Muscle layer of duodenum (tissue), 2 donors: ENCODE data around the gene TARBP2.
"Not testable (repeated sequence)": the region's sequence is repeated elsewhere in the genome, so short reads cannot be mapped to it uniquely, and the experiment has no call there.

ENCODE experiments used
- H3K27ac ChIP-seq: one replicate; pipeline ENCODE4 v1.7.0; 2013; ENCODE audit warnings: mild to moderate bottlenecking, low read length
- H3K27me3 ChIP-seq: one replicate; pipeline ENCODE4 v1.7.0; 2013; ENCODE audit warnings: low read depth, mild to moderate bottlenecking, control low read depth, low read length
- H3K36me3 ChIP-seq, 2 donors: one replicate each; pipeline ENCODE4 v1.7.0; 2013; ENCODE audit warnings: low read length in 2 of 2, control low read depth in 1 of 2, mild to moderate bottlenecking in 1 of 2; ENCODE audit not compliant: insufficient read depth in 2 of 2, control insufficient read depth in 1 of 2
- H3K4me1 ChIP-seq, 2 donors: one replicate each; pipeline ENCODE4 v1.7.0; 2013; ENCODE audit warnings: low read length in 2 of 2, mild to moderate bottlenecking in 2 of 2, control low read depth in 1 of 2, moderate library complexity in 1 of 2; ENCODE audit not compliant: insufficient read depth in 2 of 2, control insufficient read depth in 1 of 2
- H3K4me3 ChIP-seq, 2 donors: one replicate each; pipeline ENCODE4 v1.7.0; 2013; ENCODE audit warnings: low read length in 2 of 2, low read depth in 1 of 2, mild to moderate bottlenecking in 1 of 2
- H3K9me3 ChIP-seq, 2 donors: one replicate each; pipeline ENCODE4 v1.7.0; 2013; ENCODE audit warnings: low read length in 2 of 2, control low read depth in 1 of 2, mild to moderate bottlenecking in 1 of 2; ENCODE audit not compliant: control insufficient read depth in 1 of 2
- donor health status: healthy.

Gene TARBP2

DNA sequence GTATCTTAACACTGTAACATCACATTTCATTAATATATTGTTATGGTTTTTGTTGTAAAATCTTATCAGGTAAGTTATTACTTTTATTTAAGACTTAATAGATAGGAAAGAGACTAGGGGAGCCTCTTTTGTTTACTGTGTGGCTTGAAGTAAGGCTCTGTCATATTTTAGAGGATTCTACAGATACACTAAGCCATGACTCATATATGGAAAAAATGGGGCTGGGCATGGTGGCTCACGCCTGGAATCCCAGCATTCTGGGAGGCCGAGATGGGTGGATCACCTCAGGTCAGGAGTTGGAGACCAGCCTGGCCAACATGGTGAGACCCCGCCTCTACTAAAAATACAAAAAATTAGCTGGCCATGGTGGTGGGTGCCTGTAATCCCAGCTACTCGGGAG, 29.8 kb downstream of the TARBP2 start:
- Histone ChIP-seq H3K4me3 (no peak overlapping the region), H3K27me3 (no peaks in the 10 kb centered on the region), H3K27ac (no peak overlapping the region), H3K36me3 (peaks cover 47 to 71% of the 10 kb centered on the region in 2 donors), H3K4me1 (no peaks in the 10 kb centered on the region), H3K9me3 (no peaks in the 10 kb centered on the region)

DNA sequence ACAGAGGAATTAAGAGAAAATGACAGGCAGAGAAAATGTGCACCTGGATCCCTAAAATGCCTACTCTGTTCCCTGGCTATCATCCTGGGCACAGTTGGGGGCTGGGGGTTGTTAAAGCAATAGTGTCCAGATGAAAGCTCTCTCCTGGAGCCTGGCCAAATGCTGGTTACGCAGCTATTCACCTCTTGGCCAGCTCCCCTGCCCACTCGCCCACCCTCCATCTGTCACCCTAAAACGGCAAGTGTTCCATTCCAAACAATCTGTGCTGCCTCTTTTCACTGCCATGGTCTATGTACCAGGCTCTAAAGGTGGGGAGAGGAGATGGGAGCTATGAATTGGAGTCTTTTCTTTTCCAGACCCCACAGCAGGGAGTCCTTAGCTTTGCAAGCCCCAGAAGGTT, 30.9 kb downstream of the TARBP2 start:
- no peaks in the 10 kb centered on the region for H3K27me3 ChIP-seq
- H3K36me3 ChIP-seq, result peaks cover 51 to 76% of the 10 kb centered on the region in 2 donors
- H3K27ac ChIP-seq, result no peak overlapping the region
- no peak overlapping the region for H3K4me3 ChIP-seq
- no peaks in the 10 kb centered on the region for H3K4me1 ChIP-seq
- no peaks in the 10 kb centered on the region for H3K9me3 ChIP-seq

DNA sequence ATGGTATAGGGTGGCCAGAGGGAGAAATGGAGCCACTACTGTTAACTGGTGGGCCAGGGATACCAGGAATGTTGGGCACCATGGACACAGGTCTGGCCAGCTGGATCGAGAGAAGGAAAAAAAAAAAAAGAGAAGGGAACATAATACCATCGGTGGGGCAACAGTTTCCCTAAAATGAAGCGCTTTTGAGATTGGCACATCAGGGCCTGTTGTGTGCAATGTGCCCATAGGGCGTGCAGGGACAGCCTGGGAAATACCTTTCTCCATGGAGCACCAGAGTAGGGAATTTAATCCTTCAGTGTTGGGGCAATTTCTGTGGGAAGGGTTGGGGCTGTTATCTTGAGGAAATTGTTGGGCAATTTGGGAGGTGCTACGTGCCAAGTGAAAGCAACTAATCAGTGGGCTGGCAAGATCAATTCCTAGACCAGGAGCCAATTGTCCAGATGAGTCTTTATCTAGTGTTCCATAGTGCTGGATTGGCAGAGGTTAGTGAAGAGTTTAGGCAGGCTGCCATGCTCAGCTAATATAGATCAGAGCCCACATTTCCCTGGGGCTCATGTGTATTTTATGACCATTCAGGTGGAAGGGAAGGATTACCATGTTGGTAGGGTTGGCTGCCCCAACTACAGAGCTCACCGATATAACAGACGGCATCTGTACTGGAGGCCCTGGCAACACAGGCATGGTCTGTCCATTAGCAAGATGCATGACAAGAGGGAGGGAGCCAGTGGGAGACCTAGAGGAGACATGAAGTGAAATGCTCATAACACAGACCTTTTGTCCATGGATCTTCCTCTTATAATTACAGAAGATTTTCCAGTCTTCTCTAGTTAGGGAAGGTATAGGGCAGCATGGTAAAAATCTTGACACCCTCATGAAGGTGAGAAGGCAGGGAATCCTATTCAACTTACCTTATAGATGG, 31.7 kb downstream of the TARBP2 start:
- Histone ChIP-seq H3K27me3 (no peaks in the 10 kb centered on the region), H3K36me3 (peaks cover 56 to 82% of the 10 kb centered on the region in 2 donors), H3K9me3 (no peaks in the 10 kb centered on the region), H3K4me3 (no peak overlapping the region), H3K4me1 (no peaks in the 10 kb centered on the region), H3K27ac (no peak overlapping the region)

DNA sequence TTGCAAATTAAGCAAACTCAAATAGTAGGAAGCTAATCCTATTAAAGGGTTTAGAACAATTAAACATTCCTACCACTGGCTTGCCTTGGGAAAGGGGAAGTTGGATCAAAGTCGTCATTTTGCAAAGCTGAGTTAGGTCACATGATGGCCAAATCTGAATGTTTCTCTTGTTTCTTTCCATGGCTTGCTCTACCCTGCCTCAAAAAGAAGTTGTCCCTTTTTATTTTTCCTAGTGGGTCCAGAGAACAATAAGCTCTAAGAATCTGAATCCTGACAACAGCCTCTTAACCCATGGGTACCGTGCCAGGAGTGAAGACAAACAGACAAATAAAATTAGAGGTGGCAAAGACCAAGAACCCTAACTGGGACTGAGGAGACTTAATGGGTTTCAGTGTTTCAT, 32.4 kb downstream of the TARBP2 start:
- Histone ChIP-seq H3K4me3 (no peak overlapping the region), H3K27ac (no peak overlapping the region), H3K9me3 (no peaks in the 10 kb centered on the region), H3K27me3 (no peaks in the 10 kb centered on the region), H3K36me3 (peaks cover 56 to 81% of the 10 kb centered on the region in 2 donors), H3K4me1 (peaks cover 0 to 3% of the 10 kb centered on the region in 2 donors)

DNA sequence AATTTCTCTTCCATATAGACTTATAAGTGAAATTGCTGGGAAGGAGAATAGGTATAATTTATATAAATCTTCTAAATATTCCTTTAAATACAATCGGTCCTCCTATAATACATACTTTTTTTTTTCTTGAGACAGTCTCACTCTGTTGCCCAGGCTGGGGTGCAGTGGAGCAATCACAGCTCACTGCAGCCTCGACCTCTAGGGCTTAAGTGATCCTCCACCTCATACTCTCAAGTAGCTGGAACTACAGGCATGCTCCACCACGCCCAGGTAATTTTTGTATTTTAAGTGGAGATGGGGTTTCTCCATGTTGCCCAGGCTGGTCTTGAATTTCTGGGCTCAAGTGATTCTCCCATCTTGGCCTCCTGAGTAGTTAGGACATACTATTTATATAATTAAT, 35.9 kb downstream of the TARBP2 start:
- Histone ChIP-seq H3K36me3 (peaks cover 53 to 84% of the 10 kb centered on the region in 2 donors), H3K27ac (no peak overlapping the region), H3K4me1 (peaks cover 0 to 11% of the 10 kb centered on the region in 2 donors), H3K4me3 (no peak overlapping the region), H3K9me3 (no peaks in the 10 kb centered on the region), H3K27me3 (no peaks in the 10 kb centered on the region)

DNA sequence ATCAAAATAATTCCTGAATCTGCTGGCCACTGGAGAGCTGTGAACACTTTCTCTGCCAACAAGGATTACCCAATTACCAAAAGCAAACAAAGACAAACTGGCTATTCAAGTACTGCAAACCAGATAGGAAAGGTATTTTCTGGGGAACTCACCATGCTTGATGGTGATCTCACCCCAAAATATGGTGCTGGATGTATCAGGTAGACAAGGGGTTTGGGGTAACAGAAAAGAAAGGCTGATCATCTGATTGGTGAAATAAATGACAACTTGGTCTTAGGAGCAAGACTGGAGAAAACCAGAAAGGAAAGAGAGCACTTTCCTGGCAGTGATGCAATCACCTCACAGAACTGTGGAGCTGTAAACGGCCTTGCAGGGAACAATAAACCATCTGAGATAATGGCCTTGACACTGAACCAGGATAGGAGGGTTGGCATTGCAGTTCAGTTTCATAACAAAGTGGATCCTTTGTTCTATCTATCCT, 37.2 kb downstream of the TARBP2 start:
- H3K4me3 ChIP-seq, result no peak overlapping the region
- peak overlapping the region; percentile 53 for H3K27ac ChIP-seq
- peaks cover 1 to 11% of the 10 kb centered on the region in 2 donors for H3K4me1 ChIP-seq
- H3K9me3 ChIP-seq, result no peaks in the 10 kb centered on the region
- peaks cover 44 to 75% of the 10 kb centered on the region in 2 donors for H3K36me3 ChIP-seq
- H3K27me3 ChIP-seq, result no peaks in the 10 kb centered on the region

DNA sequence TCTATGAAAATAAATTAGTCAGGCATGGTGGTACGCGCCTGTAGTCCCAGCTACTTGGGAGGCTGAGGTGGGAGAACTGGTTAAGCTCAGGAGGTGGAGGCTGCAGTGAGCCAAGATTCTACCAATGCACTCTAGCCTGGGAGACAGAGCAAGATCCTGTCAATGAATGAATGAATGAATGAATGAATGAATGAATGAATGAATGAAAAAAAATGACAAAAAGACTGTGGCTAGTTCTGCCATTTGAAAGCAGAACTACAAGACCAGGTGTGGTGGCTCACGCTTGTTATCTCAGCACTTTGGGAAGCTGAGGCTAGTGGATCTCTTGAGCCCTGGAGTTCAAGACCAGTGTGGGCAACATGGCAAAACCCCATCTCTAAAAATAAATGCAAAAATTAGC, 38.4 kb downstream of the TARBP2 start:
- Histone ChIP-seq H3K27me3 (no peaks in the 10 kb centered on the region), H3K4me1 (peaks cover 13 to 16% of the 10 kb centered on the region in 2 donors)

DNA sequence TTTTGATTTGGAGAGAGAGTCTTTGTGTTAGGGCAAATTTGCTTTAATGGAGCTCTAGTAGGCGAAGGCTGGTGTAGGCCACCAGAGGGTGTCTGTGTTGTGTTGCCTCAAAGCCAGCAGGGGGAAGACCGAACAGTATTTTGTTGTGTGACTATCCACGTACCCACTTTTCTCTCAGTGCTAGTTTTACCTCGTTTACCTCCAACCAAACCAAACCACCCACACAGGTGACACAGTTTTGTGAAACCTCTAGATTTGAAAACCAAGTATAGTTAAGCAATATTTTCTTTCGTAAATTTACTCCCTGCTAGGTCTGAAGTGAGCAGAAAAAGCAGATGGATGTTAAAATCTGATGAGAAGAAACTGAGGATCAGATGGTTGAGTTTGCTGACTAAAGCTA, 42.5 kb downstream of the TARBP2 start:
- peaks cover 16 to 19% of the 10 kb centered on the region in 2 donors for H3K4me1 ChIP-seq
- H3K4me3 ChIP-seq, result no peak overlapping the region
- H3K27me3 ChIP-seq, result no peaks in the 10 kb centered on the region
- H3K9me3 ChIP-seq, result no peaks in the 10 kb centered on the region
- H3K36me3 ChIP-seq, result peaks cover 13 to 35% of the 10 kb centered on the region in 2 donors
- peak overlapping the region; percentile 78 for H3K27ac ChIP-seq

More for the DNA sequence above, 38.4 kb downstream of the TARBP2 start:
- Histone ChIP-seq H3K36me3 (peaks cover 35 to 63% of the 10 kb centered on the region in 2 donors), H3K27ac (no peak overlapping the region), H3K9me3 (no peaks in the 10 kb centered on the region), H3K4me3 (no peak overlapping the region)

DNA sequence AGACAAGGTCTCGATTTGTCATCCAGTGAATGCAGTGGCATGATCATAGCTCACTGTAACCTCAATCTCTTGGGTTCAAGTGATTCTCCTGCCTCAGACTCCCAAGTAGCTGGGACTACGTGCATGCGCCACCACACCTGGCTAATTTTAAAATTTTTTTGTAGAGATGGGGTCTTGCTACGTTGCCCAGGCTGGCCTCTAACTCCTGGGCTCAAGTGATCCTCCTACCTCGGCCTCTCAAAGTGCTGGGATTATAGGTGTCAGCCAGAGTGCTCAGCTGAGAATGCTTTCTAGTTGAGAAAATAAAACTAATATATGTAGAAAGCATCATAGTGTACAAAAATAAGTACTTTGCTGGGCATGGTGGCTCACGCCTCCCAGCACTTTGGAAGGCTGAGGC, 47.3 kb downstream of the TARBP2 start:
- not testable (repeated sequence) for H3K27me3 ChIP-seq, H3K9me3 ChIP-seq, H3K27ac ChIP-seq, H3K4me3 ChIP-seq
- Histone ChIP-seq H3K36me3 (peaks cover 5 to 18% of the 10 kb centered on the region in 2 donors), H3K4me1 (peaks cover 8 to 33% of the 10 kb centered on the region in 2 donors)

DNA sequence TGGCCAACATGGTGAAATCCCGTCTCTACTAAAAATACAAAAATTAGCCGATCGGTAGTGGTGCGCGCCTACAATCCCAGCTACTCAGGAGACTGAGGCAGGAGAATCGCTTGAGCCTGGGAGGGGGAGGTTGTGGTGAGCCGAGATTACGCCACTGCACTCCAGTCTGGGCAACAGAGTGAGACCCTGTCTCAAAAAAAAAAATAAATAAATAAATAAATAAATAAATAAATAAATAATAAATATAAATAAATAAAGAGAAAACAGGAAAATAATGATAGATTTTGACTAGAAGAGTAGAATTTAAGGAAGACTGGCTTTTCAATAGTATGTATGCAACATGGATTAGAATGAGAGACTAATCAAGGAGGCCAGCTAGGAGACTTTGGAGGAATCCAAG, 49.0 kb downstream of the TARBP2 start:
- not testable (repeated sequence) for H3K4me3 ChIP-seq, H3K27ac ChIP-seq, H3K27me3 ChIP-seq, H3K9me3 ChIP-seq
- Histone ChIP-seq H3K36me3 (peaks cover 5 to 18% of the 10 kb centered on the region in 2 donors), H3K4me1 (peaks cover 0 to 18% of the 10 kb centered on the region in 2 donors)

DNA sequence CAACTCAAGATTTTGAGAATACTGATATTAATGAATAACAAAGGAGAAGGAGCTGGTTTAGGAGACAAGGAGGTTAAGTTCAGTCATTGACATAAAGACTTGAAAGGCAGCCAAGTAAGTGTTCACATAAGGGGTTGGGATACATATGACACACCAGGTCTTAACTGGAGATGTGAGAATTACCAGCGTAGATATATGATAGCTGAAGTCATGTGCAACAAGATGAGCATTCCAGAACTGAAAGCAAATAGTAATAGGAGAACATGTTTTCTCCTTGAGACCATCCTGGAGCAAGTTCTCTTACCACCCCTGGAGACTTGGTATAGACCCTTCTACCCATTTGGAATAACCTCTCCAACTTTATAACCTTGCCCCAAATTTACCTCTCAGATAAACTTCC, 49.5 kb downstream of the TARBP2 start:
- Histone ChIP-seq H3K36me3 (peaks cover 5 to 18% of the 10 kb centered on the region in 2 donors), H3K9me3 (no peaks in the 10 kb centered on the region), H3K27ac (no peak overlapping the region)

More for the DNA sequence above, 49.5 kb downstream of the TARBP2 start:
- no peak overlapping the region for H3K4me3 ChIP-seq
- peaks cover 0 to 16% of the 10 kb centered on the region in 2 donors for H3K4me1 ChIP-seq
- H3K27me3 ChIP-seq, result no peaks in the 10 kb centered on the region
